ENCODE measurements around the gene TRAF2. TPM values are rescaled to one million over a fixed set of nuclear protein-coding genes. Genes with fewer than 3 reads are reported as not detected.

TRAF2 gene
- total RNA-seq, 4 donors from 2014 or later: 9.7 to 18.3 (median 15.4) TPM

- Histone ChIP-seq H3K27ac (no peak overlapping the region), H3K9me3 (no peaks in the 10 kb centered on the region), H3K4me1 (peaks cover 14 to 27% of the 10 kb centered on the region in 2 donors), H3K27me3 (no peaks in the 10 kb centered on the region), H3K4me3 (replicated peaks in 1 of 3) (no peak overlapping the region), H3K36me3 (peaks cover 7 to 10% of the 10 kb centered on the region in 2 donors)
- WGBS, 2 donors: 87 to 92% methylated on average over 5 to 15 of the region's 23 CpGs
- TF ChIP-seq POLR2A (IDR thresholded peaks at IDR 0.05) (no peak), CTCF (IDR thresholded peaks at IDR 0.05) (no peak)
- DNase-seq: no peak
- intact Hi-C loops (cut with DNase I): no loop called here
Observed at GRCh38 chr9:136854842-136855460, 31.4 kb upstream of the TRAF2 start.

GRCh38 chr9:136855461-136856078 lies 30.7 kb upstream of the TRAF2 start:
- WGBS, 2 donors: 73 to 92% methylated on average over 6 to 7 of the region's 26 CpGs
- no peak for DNase-seq
- Histone ChIP-seq H3K4me1 (peaks cover 8 to 21% of the 10 kb centered on the region in 2 donors), H3K36me3 (peaks cover 7 to 8% of the 10 kb centered on the region in 2 donors), H3K4me3 (replicated peaks in 1 of 3) (no peak overlapping the region), H3K9me3 (no peaks in the 10 kb centered on the region), H3K27ac (no peak overlapping the region), H3K27me3 (no peaks in the 10 kb centered on the region)
- intact Hi-C loops (cut with DNase I): no loop called here
- TF ChIP-seq POLR2A (IDR thresholded peaks at IDR 0.05) (no peak), CTCF (IDR thresholded peaks at IDR 0.05) (no peak)

- 59% methylated on average over 5 of the region's 15 CpGs; no CpG with 5 or more reads in 1 of the 2 donors for WGBS, 2 donors
- Histone ChIP-seq H3K4me1 (peaks cover 8 to 18% of the 10 kb centered on the region in 2 donors), H3K9me3 (no peaks in the 10 kb centered on the region), H3K36me3 (peaks cover 3 to 5% of the 10 kb centered on the region in 2 donors), H3K27me3 (no peaks in the 10 kb centered on the region), H3K4me3 (replicated peaks in 1 of 3) (no peak overlapping the region), H3K27ac (no peak overlapping the region)
- TF ChIP-seq CTCF (IDR thresholded peaks at IDR 0.05) (no peak), POLR2A (IDR thresholded peaks at IDR 0.05) (no peak)
- no peak for DNase-seq
- intact Hi-C loops (cut with DNase I): no loop called here
Observed at GRCh38 chr9:136856079-136856476, 30.2 kb upstream of the TRAF2 start.

- Histone ChIP-seq H3K36me3 (peaks cover 6% of the 10 kb centered on the region in 2 donors), H3K27ac (no peak overlapping the region), H3K4me1 (peaks cover 8 to 18% of the 10 kb centered on the region in 2 donors), H3K4me3 (replicated peaks in 1 of 3) (no peak overlapping the region), H3K9me3 (no peaks in the 10 kb centered on the region), H3K27me3 (no peaks in the 10 kb centered on the region)
- TF ChIP-seq POLR2A (IDR thresholded peaks at IDR 0.05) (no peak), CTCF (IDR thresholded peaks at IDR 0.05) (no peak)
- DNase-seq: no peak
- intact Hi-C loops (cut with DNase I): no loop called here
- WGBS, 2 donors: 80 to 91% methylated on average over 9 to 11 of the region's 14 CpGs
Observed at GRCh38 chr9:136856541-136857141, 29.7 kb upstream of the TRAF2 start.

GRCh38 chr9:136857166-136857565 lies 29.1 kb upstream of the TRAF2 start:
- no peak overlapping the region for H3K27ac ChIP-seq
- H3K4me3 ChIP-seq (replicated peaks in 1 of 3): no peak overlapping the region
- WGBS, 2 donors: 87 to 94% methylated on average over 4 to 7 of the region's 19 CpGs
- no peaks in the 10 kb centered on the region for H3K9me3 ChIP-seq
- peaks cover 8 to 18% of the 10 kb centered on the region in 2 donors for H3K4me1 ChIP-seq
- TF ChIP-seq CTCF (IDR thresholded peaks at IDR 0.05) (no peak), POLR2A (IDR thresholded peaks at IDR 0.05) (no peak)
- H3K36me3 ChIP-seq: peaks cover 8 to 11% of the 10 kb centered on the region in 2 donors
- no peaks in the 10 kb centered on the region for H3K27me3 ChIP-seq
- DNase-seq: no peak
- intact Hi-C loops (cut with DNase I): no loop called here
